SJSA1 (cell line): Measurements from ENCODE around the gene ZAR1. TPM values are rescaled to one million over a fixed set of nuclear protein-coding genes. Genes with fewer than 3 reads are reported as not detected.

Experiments
- DNase-seq, 2 experiments: peaks; one replicate each; pipeline ENCODE4 v3.0.0-alpha.2; 2015 to 2020; ENCODE audit warnings: low spot score in 2 of 2, low read depth in 1 of 2
- H3K27ac ChIP-seq: fragments of 250-450 bp; sonication (Bioruptor Pico); 2 replicates; pipeline ENCODE4 v1.5.1; 2020; ENCODE audit warnings: mild to moderate bottlenecking, moderate library complexity
- H3K27me3 ChIP-seq: fragments of 250-450 bp; sonication (Bioruptor Pico); replicated peaks from 2 replicates; pipeline ENCODE4 v1.5.1; 2020; ENCODE audit warnings: mild to moderate bottlenecking, moderate library complexity
- H3K36me3 ChIP-seq: fragments of 250-450 bp; sonication (Bioruptor Pico); 2 replicates; pipeline ENCODE4 v1.5.1; 2020; ENCODE audit warnings: mild to moderate bottlenecking
- H3K4me1 ChIP-seq: fragments of 250-450 bp; sonication (Bioruptor Pico); replicated peaks from 2 replicates; pipeline ENCODE4 v1.6.1; 2021; ENCODE audit warnings: mild to moderate bottlenecking
- H3K4me3 ChIP-seq: fragments of 250-450 bp; sonication (Bioruptor Pico); 2 replicates; pipeline ENCODE4 v1.5.1; 2020; ENCODE audit warnings: mild to moderate bottlenecking
- H3K9me3 ChIP-seq: fragments of 250-450 bp; sonication (Bioruptor Pico); replicated peaks from 2 replicates; pipeline ENCODE4 v1.5.1; 2020; ENCODE audit warnings: mild to moderate bottlenecking
- total RNA-seq: library from RNA; depleted of rRNA; stranded (reverse); fragments of >200 nt; shearing (Covaris generic); gene quantifications from 2 replicates; pipeline ENCODE4 v1.2.3, GENCODE V29; 2014

The ZAR1 gene
- total RNA-seq, 1 experiment from 2014 or later: not detected

DNA sequence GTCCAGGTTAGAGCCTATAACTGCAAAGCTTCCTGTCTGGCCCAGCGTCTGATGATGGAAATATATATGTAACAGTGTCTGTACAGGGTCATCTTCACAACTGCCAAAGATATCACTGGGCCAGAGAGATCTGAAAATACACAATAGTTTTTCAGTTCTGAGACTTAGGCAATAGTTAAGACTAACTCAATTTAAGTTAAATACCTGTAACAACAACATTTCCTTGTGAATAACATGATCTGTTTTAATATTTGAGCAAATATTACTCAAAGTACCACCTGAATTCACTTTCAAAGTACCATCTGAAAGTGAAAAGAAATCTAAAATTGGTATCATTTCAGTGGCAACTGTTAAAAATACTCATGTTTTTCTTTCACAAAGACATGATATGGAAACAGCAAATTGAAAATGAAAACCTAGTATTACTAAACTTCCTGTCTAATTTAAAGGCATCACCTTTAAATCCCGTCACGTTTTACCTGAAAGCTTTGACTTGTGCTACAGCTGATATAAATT lies 9.6 kb downstream of the ZAR1 start:
- Histone ChIP-seq H3K9me3 (no peaks in the 10 kb centered on the region), H3K4me1 (no peaks in the 10 kb centered on the region), H3K4me3 (no peak overlapping the region), H3K27me3 (no peaks in the 10 kb centered on the region), H3K27ac (no peak overlapping the region), H3K36me3 (peaks cover 5% of the 10 kb centered on the region; the same call in 1 of the 2 replicates)
- DNase-seq: no peak

DNA sequence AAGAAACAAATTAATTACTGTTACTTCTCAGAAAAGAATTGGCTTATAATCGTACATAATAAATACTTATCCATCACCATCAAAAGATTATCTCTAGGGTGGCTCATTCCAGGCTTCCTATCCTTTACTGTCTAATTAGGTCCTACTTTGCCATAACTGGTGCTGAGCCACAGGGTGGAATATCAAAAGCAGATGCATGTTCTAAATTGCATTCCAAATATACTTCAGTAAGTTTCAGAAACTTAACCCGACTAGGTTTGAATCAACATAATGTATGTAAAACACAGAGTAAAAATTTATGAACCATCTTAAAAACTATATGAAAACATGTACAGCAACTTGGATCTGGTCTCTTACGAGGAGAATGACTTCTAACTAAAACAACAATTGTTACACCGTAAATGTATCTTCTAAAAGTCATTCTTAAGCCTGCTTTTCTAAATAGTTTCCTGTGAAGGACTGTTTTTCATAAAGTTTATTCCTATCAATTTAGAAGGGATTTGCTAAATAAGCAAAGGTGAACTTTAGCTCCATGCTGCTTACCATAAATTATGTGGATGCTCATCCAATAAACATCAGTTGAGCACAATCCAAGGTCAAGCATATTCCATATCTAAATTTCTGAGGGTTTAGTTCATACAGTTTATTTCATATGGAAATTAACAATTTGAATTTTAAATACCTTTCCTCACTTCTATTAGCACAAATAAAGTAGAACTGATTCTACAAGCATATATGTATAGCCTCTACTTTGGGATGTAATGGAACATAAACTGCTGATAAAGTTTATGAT lies 13.4 kb downstream of the ZAR1 start:
- Histone ChIP-seq H3K27ac (no peak overlapping the region), H3K36me3 (peaks cover 10% of the 10 kb centered on the region), H3K27me3 (no peaks in the 10 kb centered on the region), H3K9me3 (no peaks in the 10 kb centered on the region), H3K4me3 (no peak overlapping the region), H3K4me1 (no peaks in the 10 kb centered on the region)
- DNase-seq: no peak

GRCh38 chr4:48504026-48504330 lies 13.9 kb downstream of the ZAR1 start:
- Histone ChIP-seq H3K27me3 (no peaks in the 10 kb centered on the region), H3K36me3 (peaks cover 10% of the 10 kb centered on the region), H3K4me3 (no peak overlapping the region), H3K4me1 (no peaks in the 10 kb centered on the region), H3K27ac (no peak overlapping the region), H3K9me3 (no peaks in the 10 kb centered on the region)
- DNase-seq: no peak

DNA sequence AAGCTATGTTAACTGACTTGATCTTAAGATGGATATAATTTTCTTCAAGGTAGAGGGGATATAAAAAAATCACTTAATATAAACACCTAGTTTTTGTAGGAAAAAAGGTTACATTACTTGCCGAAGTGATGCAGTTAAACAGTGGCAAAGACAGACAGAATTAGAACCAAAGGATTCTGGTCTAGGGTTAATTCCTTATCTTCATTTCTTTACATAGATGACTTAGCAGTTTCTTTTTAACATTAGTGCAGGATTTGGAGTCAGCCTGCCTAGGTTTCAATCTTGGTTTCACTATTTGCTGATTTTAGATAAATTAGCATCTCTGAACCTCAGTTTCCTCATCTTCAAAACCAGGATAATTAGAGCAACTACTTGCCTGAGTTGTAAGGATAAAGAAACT lies 14.3 kb downstream of the ZAR1 start:
- Histone ChIP-seq H3K27me3 (no peaks in the 10 kb centered on the region), H3K36me3 (peaks cover 9% of the 10 kb centered on the region), H3K9me3 (no peaks in the 10 kb centered on the region), H3K4me3 (no peak overlapping the region), H3K27ac (no peak overlapping the region), H3K4me1 (no peaks in the 10 kb centered on the region)
- DNase-seq: no peak

DNA sequence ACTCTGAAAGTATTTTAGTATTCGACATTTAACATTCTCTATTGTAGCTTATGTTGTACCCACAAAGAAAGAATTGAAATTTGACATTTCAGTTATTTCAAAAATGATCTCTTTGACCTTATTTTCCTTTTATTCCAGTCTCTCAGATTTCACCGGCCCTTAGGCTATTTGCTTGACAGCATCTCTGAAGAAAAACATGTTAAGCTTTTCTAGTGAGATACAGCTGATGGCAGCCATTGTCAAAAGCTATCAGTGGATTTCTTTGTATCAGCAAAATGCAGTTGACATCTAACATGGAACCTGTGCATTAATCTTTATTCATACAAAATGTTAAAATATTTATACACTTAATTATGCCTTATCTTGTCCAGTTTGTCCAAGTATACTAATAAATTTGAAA lies 16.7 kb downstream of the ZAR1 start:
- Histone ChIP-seq H3K4me3 (no peak overlapping the region), H3K36me3 (peaks cover 25% of the 10 kb centered on the region), H3K9me3 (no peaks in the 10 kb centered on the region), H3K27ac (no peak overlapping the region), H3K27me3 (no peaks in the 10 kb centered on the region), H3K4me1 (no peaks in the 10 kb centered on the region)
- DNase-seq: no peak

DNA sequence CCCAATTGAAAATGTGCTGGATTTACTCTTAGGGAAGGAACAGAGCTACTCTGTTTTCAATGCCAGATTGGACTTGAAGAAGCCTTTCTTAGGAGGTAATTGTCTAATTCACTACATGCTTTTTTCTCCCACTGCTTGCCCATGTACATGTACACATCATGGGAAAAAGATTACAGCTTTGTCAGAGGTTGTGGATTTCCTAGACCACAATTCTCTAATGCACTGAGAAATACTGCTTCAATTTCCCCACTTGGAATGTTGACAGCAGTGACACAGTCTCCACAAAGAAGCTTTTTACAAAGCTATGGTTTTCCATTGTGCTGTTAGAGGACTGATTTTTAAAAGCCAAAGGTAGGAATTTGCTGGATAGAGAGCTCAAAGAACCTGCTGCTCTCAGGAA lies 19.5 kb downstream of the ZAR1 start:
- H3K36me3 ChIP-seq: peaks cover 29% of the 10 kb centered on the region
- no peaks in the 10 kb centered on the region for H3K9me3 ChIP-seq

GRCh38 chr4:48518143-48518542 lies 28.1 kb downstream of the ZAR1 start:
- Histone ChIP-seq H3K36me3 (peaks cover 19% of the 10 kb centered on the region), H3K9me3 (no peaks in the 10 kb centered on the region), H3K27me3 (no peaks in the 10 kb centered on the region), H3K27ac (no peak overlapping the region), H3K4me1 (no peaks in the 10 kb centered on the region), H3K4me3 (no peak overlapping the region)
- no peak for DNase-seq

More for the DNA sequence above, 19.5 kb downstream of the ZAR1 start:
- Histone ChIP-seq H3K27ac (no peak overlapping the region), H3K4me3 (no peak overlapping the region), H3K4me1 (no peaks in the 10 kb centered on the region), H3K27me3 (no peaks in the 10 kb centered on the region)
- DNase-seq: no peak

- H3K4me3 ChIP-seq: no peak overlapping the region
- DNase-seq: no peak
- H3K9me3 ChIP-seq: no peaks in the 10 kb centered on the region
- H3K36me3 ChIP-seq: peaks cover 13% of the 10 kb centered on the region
- no peak overlapping the region for H3K27ac ChIP-seq
- H3K4me1 ChIP-seq: no peaks in the 10 kb centered on the region
- no peaks in the 10 kb centered on the region for H3K27me3 ChIP-seq
Measured at GRCh38 chr4:48526406-48526805, 36.4 kb downstream of the ZAR1 start.

GRCh38 chr4:48538358-48538757 lies 48.3 kb downstream of the ZAR1 start:
- no peak overlapping the region for H3K27ac ChIP-seq
- no peak for DNase-seq
- H3K4me1 ChIP-seq: no peaks in the 10 kb centered on the region
- no peak overlapping the region for H3K4me3 ChIP-seq
- H3K9me3 ChIP-seq: no peaks in the 10 kb centered on the region
- peaks cover 12% of the 10 kb centered on the region for H3K36me3 ChIP-seq
- no peaks in the 10 kb centered on the region for H3K27me3 ChIP-seq

DNA sequence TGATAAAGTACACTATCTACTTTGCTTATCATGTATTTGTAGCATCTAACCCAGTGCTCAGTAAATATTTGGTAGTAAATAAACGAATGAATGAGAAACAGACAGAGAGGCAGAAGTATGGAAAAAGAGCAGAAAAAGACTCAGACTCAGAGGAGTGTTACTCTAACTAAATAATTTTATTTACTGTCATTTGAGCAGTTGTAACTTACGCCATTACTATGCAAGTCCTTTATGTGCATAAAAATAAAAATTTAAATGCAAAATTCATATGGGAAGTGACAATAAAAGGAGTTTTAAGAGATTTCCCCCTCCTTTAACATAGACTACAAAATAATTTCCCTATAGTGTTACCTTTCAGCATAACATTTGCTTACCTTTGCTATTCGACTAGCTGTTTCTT lies 49.5 kb downstream of the ZAR1 start:
- Histone ChIP-seq H3K4me3 (no peak overlapping the region), H3K27me3 (no peaks in the 10 kb centered on the region), H3K4me1 (no peaks in the 10 kb centered on the region), H3K27ac (no peak overlapping the region), H3K9me3 (no peaks in the 10 kb centered on the region), H3K36me3 (peaks cover 15% of the 10 kb centered on the region)
- no peak for DNase-seq

- Histone ChIP-seq H3K27me3 (no peaks in the 10 kb centered on the region), H3K9me3 (no peaks in the 10 kb centered on the region), H3K27ac (no peak overlapping the region), H3K4me3 (no peak overlapping the region), H3K36me3 (peaks cover 26% of the 10 kb centered on the region), H3K4me1 (no peaks in the 10 kb centered on the region)
- no peak for DNase-seq
Measured at GRCh38 chr4:48542888-48543287, 52.8 kb downstream of the ZAR1 start.

DNA sequence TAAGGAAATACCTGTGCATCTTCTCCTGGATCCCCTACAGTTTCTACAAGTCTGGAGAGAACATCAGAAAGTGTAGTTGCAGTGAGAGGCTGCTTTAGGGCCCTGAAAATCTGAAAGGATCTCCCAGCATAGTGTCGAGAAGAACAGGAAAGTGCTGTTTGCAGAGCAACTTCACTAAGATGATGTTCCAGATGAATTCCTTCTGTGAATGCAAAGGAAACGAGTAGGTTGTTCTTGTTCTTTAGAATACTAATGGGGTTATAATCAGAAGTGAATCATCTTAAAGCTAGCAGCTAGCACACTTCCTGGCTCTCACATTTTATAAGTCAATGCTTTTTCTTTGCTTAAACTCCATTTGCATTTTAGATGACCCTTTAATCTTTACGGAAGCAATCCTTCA lies 53.7 kb downstream of the ZAR1 start:
- H3K36me3 ChIP-seq: peaks cover 26% of the 10 kb centered on the region
- no peaks in the 10 kb centered on the region for H3K4me1 ChIP-seq
- no peaks in the 10 kb centered on the region for H3K9me3 ChIP-seq
- H3K4me3 ChIP-seq: no peak overlapping the region
- no peak overlapping the region for H3K27ac ChIP-seq
- no peak for DNase-seq
- no peaks in the 10 kb centered on the region for H3K27me3 ChIP-seq
